ENCODE data around the gene TMEM87B. TPM values are rescaled to one million over a fixed set of nuclear protein-coding genes. Genes with fewer than 3 reads are reported as not detected.

TMEM87B gene
- total and polyA plus RNA-seq, 2 of the 4 experiments (the other 2 are of a cell fraction) = 6.3 to 12.5 TPM

- Histone ChIP-seq H4K91ac (ENCODE audit: insufficient read depth, low read depth, low read length) (no peak overlapping the region), H3K56ac (ENCODE audit: extremely low read depth, insufficient read depth, low read length) (no peak overlapping the region), H2BK20ac (ENCODE audit: low read depth, low read length) (no peak overlapping the region), H3K79me1 (ENCODE audit: low read depth in 1 of 2, low read length in 2 of 2) (0 out of 4 replicates have a peak, but pooled peaks cover 0 to 11% of the 10 kb centered on the region in 2 experiments), H3K9me1 (ENCODE audit: insufficient read depth, low read length) (peaks cover 5% of the 10 kb centered on the region), H3K27ac (ENCODE audit: insufficient read depth, low read length) (no peak overlapping the region), H3K4me3 (ENCODE audit: insufficient read depth, low read depth, low read length) (no peak overlapping the region), H2BK5ac (ENCODE audit: low read depth, low read length, poor library complexity, severe bottlenecking) (no peak overlapping the region), H3K23ac (ENCODE audit: low read depth, low read length) (no peak overlapping the region), H3K36me3 (ENCODE audit: control insufficient read depth, insufficient read depth, low read length) (no peaks in the 10 kb centered on the region), H2AK5ac (ENCODE audit: low read depth, low read length) (peak overlapping the region; percentile 10; the same call in 1 of the 2 replicates), H2AK9ac (replicated peaks; ENCODE audit: low read depth, low read length, poor library complexity) (no peak overlapping the region), H2BK15ac (ENCODE audit: low read depth, low read length) (no peak overlapping the region), H2AFZ (replicated peaks; ENCODE audit: low read length, poor library complexity) (no peak overlapping the region), H3K9ac (ENCODE audit: low read depth, low read length) (no peak overlapping the region), H3K4me1 (ENCODE audit: control insufficient read depth, insufficient read depth, low read length) (peaks cover 14% of the 10 kb centered on the region), H4K8ac (ENCODE audit: low read depth in 2 of 2, low read length in 2 of 2) (no peak overlapping the region), H3K4ac (ENCODE audit: low read depth, low read length) (0 out of 2 replicates have a peak overlapping the region, but pooled peaks have one; percentile 4), H3K4me2 (ENCODE audit: low read depth, low read length) (no peak overlapping the region), H3K14ac (replicated peaks; ENCODE audit: low read depth, low read length) (no peak overlapping the region; the same call in 1 of the 2 replicates), H4K5ac (ENCODE audit: low read depth, low read length) (no peak overlapping the region), H3K18ac (ENCODE audit: low read depth, low read length) (no peak overlapping the region), H3K9me3 (ENCODE audit: control insufficient read depth, insufficient read depth, low read length) (no peaks in the 10 kb centered on the region), H4K20me1 (ENCODE audit: insufficient read depth, low read length) (no peaks in the 10 kb centered on the region), H3K27me3 (ENCODE audit: control insufficient read depth, insufficient read depth, low read length) (no peaks in the 10 kb centered on the region), H2BK120ac (ENCODE audit: low read depth, low read length) (no peak overlapping the region)
- dilution Hi-C loops (cut with HindIII; ENCODE audit: low sequenced_read_pairs, unreplicated experiment) = no loop called here
- ChIA-PET CTCF (interaction anchor here (0.6 kb wide), 2 partner anchors 77 to 880 kb away, joined by 3 to 5 read pairs; no protein-coding TSS in a partner anchor), POLR2A (ENCODE audit: unreplicated experiment) (no interaction called here)
- no TSS peak for BruUV-seq (replicated peaks)
- in situ Hi-C loops (cut with MboI; ENCODE audit: low sequenced_read_pairs) = no loop called here
- intact Hi-C loops (cut with micrococcal nuclease) = no loop called here
- ATAC-seq (ENCODE audit: low read depth) = no peak
- 97% methylated on average over 13 of the region's 18 CpGs; no CpG with 5 or more reads in 1 of the 2 experiments for WGBS, 2 experiments (ENCODE audit: extremely low coverage in 2 of 2, insufficient read length in 1 of 2)
- TF ChIP-seq SMC3 (IDR thresholded peaks at IDR 0.05; ENCODE audit: low read depth, low read length) (no peak), RAD21 (IDR thresholded peaks at IDR 0.05; ENCODE audit: low read length) (no peak), CTCF (conservative IDR thresholded peaks at IDR 0.05; ENCODE audit: low read depth, low read length) (no peak), BHLHE40 (IDR thresholded peaks at IDR 0.05; ENCODE audit: low read depth, low read length) (no peak), RFX5 (IDR thresholded peaks at IDR 0.05; ENCODE audit: low read depth, low read length) (no peak), POLR2A (IDR thresholded peaks at IDR 0.05; ENCODE audit: low read depth, low read length) (no peak), ELK1 (IDR thresholded peaks at IDR 0.05; ENCODE audit: borderline replicate concordance, low read depth, low read length) (no peak), NFE2L2 (IDR thresholded peaks at IDR 0.05; ENCODE audit: low read depth, low read length) (no peak), FOS (IDR thresholded peaks at IDR 0.05; ENCODE audit: low read depth, low read length) (no peak), MAFK (IDR thresholded peaks at IDR 0.05; ENCODE audit: low read depth, low read length) (no peak), CHD1 (IDR thresholded peaks at IDR 0.05; ENCODE audit: low read depth, low read length) (no peak), CEBPB (IDR thresholded peaks at IDR 0.05; ENCODE audit: low read depth, low read length) (no peak), USF2 (IDR thresholded peaks at IDR 0.05; ENCODE audit: low read depth, low read length) (no peak)
- DNase-seq = no peak
Measured at GRCh38 chr2:112151701-112152440, 96.8 kb downstream of the TMEM87B start.

Measured in IMR-90 (cell line).